ENCODE data around the gene KCTD20. TPM values are rescaled to one million over a fixed set of nuclear protein-coding genes. Genes with fewer than 3 reads are reported as not detected.

Gene KCTD20
- total and polyA plus RNA-seq, 9 of the 15 experiments (the other 6 are each of a cell fraction or from before 2014, with no cell fraction given) = 28.9 to 160 (median 70.6) TPM

GRCh38 chr6:36422714-36423100 lies 20.1 kb upstream of the KCTD20 start:
- intact Hi-C loops (cut with micrococcal nuclease) (loop anchor here (1.0 to 10.0 kb wide), 5 partner anchors 19 to 252 kb away; partner anchors contain the start of genes CDKN1A, SRSF3 and STK38), in situ Hi-C loops (cut with MboI) (no loop called here)
- Histone ChIP-seq H3K9me3 (replicated peaks; ENCODE audit: control insufficient read depth, insufficient read depth, low read depth, low read length) (no peaks in the 10 kb centered on the region), H3K4me1 (replicated peaks in 1 of 2; ENCODE audit: control insufficient read depth in 2 of 2, insufficient read depth in 2 of 2, low read length in 2 of 2) (peaks cover 8 to 11% of the 10 kb centered on the region in 2 experiments; a peak in 4 of 5 replicates), H4K20me1 (replicated peaks; ENCODE audit: control insufficient read depth, insufficient read depth, low read length) (no peaks in the 10 kb centered on the region), H3K4me2 (ENCODE audit: insufficient read depth, low read length) (peak overlapping the region; percentile 67), H2AFZ (ENCODE audit: low read depth, low read length) (peak overlapping the region; percentile 93), H3K9me1 (ENCODE audit: control insufficient read depth, insufficient read depth, low read length) (no peaks in the 10 kb centered on the region), H3K79me2 (ENCODE audit: control insufficient read depth, insufficient read depth, low read length) (no peaks in the 10 kb centered on the region), H3K9ac (ENCODE audit: insufficient read depth in 1 of 2, low read depth in 2 of 2, low read length in 2 of 2) (peak overlapping the region; percentile 63 to 70; a peak in 3 of 4 replicates), H3K27ac (ENCODE audit: extremely low read depth, low read depth, low read length) (peak overlapping the region; percentile 63), H3K4me3 (peak overlapping the region; percentile 23), H3K27me3 (ENCODE audit: control insufficient read depth in 2 of 2, insufficient read depth in 2 of 2, low read length in 2 of 2) (no peaks in the 10 kb centered on the region), H3K36me3 (ENCODE audit: control insufficient read depth, insufficient read depth, low read length) (no peaks in the 10 kb centered on the region)
- DNase-seq (ENCODE audit: extremely low read depth in 1 of 4, low spot score in 3 of 4) (no peak), ATAC-seq (no peak), FAIRE-seq (no peak)
- ChIA-PET CTCF (ENCODE audit: low intra/inter-chr PET ratio) (interaction anchor here (1.8 to 1.9 kb wide), 2 partner anchors 20 to 157 kb away, joined by 7 to 13 read pairs; partner anchors contain the start of genes KCTD20 and PXT1), POLR2A (interaction anchor here (0.6 to 2.2 kb wide), 15 partner anchors 9 to 1682 kb away, joined by 3 to 22 read pairs (median 4); partner anchors contain the start of genes SRSF3 and ZNF76)
- 14% methylated on average over 4 of the region's 4 CpGs for WGBS (ENCODE audit: insufficient coverage, low coverage, missing lambda C conversion rate)
- BruUV-seq (replicated peaks) = no TSS peak
- no peak for TF ChIP-seq NONO (IDR thresholded peaks at IDR 0.05; ENCODE audit: low read depth in 2 of 2, low read length in 1 of 2)
- TF ChIP-seq SMARCB1 (IDR thresholded peaks at IDR 0.05; ENCODE audit: insufficient read length, low read depth) = no peak
- no peak for TF ChIP-seq CHAMP1 (IDR thresholded peaks at IDR 0.05)
- no peak for TF ChIP-seq MEF2D (tag; conservative IDR thresholded peaks at IDR 0.05; ENCODE audit: low read depth)
- TF ChIP-seq BACH1 (tag; IDR thresholded peaks at IDR 0.05) = 0 out of 2 replicates have a peak, but pooled peaks have one; percentile 6
- 0 out of 2 replicates have a peak, but pooled peaks have one; percentile 7 for TF ChIP-seq PATZ1 (CRISPR knock-in tag; IDR thresholded peaks at IDR 0.05; ENCODE audit: borderline replicate concordance)
- TF ChIP-seq ZFP36 (IDR thresholded peaks at IDR 0.05; ENCODE audit: low read depth, low read length, partially characterized antibody) = no peak
- TF ChIP-seq KAT7 (CRISPR knock-in tag; IDR thresholded peaks at IDR 0.05; ENCODE audit: borderline replicate concordance) = 0 out of 2 replicates have a peak, but pooled peaks have one; percentile 31
- no peak for TF ChIP-seq NR2C1 (IDR thresholded peaks at IDR 0.05)
- no peak for TF ChIP-seq NR2C1 (tag; IDR thresholded peaks at IDR 0.05)
- TF ChIP-seq GTF2E2 (tag; IDR thresholded peaks at IDR 0.05) = peak; percentile 25; the same call in 1 of the 2 replicates
- TF ChIP-seq AFF4 (CRISPR knock-in tag; IDR thresholded peaks at IDR 0.05) = 0 out of 2 replicates have a peak, but pooled peaks have one; percentile 8
- 0 out of 2 replicates have a peak, but pooled peaks have one; percentile 21 for TF ChIP-seq SMARCA4 (IDR thresholded peaks at IDR 0.05)
- TF ChIP-seq SRSF1 (IDR thresholded peaks at IDR 0.05; ENCODE audit: low read depth, low read length) = no peak
